Adrenal gland (tissue), 19 donors: ENCODE results near the gene HAS3. TPM values are rescaled to one million over a fixed set of nuclear protein-coding genes. Genes with fewer than 3 reads are reported as not detected.

Experiments used
- DNase-seq, 7 donors: peaks; one replicate each; pipeline ENCODE4 v3.0.0-alpha.2; 2019 to 2020
- H3K27ac ChIP-seq, 5 donors: fragments of 200-600 bp; sonication (generic) in 4 of 5; 1 replicate in 3 of 5; 2 replicates in 2 of 5; pipeline versions ENCODE4 v1.5.1 to v1.8.0; 2016 to 2020; ENCODE audit warnings: mild to moderate bottlenecking in 1 of 5
- H3K27me3 ChIP-seq: fragments of 200-600 bp; 2 replicates; pipeline ENCODE4 v1.8.0; 2021
- H3K36me3 ChIP-seq, 2 donors: fragments of 200-600 bp; replicated peaks in 1 of 2; 1 replicate in 1 of 2; 2 replicates in 1 of 2; pipeline versions ENCODE4 v1.5.1 to v1.8.0; 2018 to 2022
- H3K4me1 ChIP-seq, 2 donors: fragments of 200-600 bp; replicated peaks in 1 of 2; 1 replicate in 1 of 2; 2 replicates in 1 of 2; pipeline versions ENCODE4 v1.5.1 to v1.8.0; 2018 to 2021
- H3K4me3 ChIP-seq, 4 donors: fragments of 200-600 bp; sonication (generic) in 3 of 4; one replicate each; pipeline ENCODE4 v1.5.1; 2016 to 2018
- H3K9me3 ChIP-seq, 3 donors: fragments of 200-600 bp; sonication (generic) in 1 of 3; replicated peaks in 1 of 3; 1 replicate in 2 of 3; 2 replicates in 1 of 3; pipeline versions ENCODE4 v1.5.1 to v1.8.0; 2016 to 2021
- CTCF ChIP-seq, 6 experiments: fragments of 450-650 bp in 4 of 6; fragments of 200-600 bp in 2 of 6; sonication (generic) in 1 of 6; IDR thresholded peaks; 1 replicate in 5 of 6; 2 replicates in 1 of 6; pipeline versions ENCODE4 v1.5.1 to v1.8.0; 2016 to 2021; ENCODE audit warnings: antibody characterized with exemption in 6 of 6, mild to moderate bottlenecking in 2 of 6, moderate library complexity in 1 of 6
- POLR2A ChIP-seq, 2 donors: fragments of 450-650 bp; IDR thresholded peaks; one replicate each; pipeline ENCODE4 v1.6.1; 2017; ENCODE audit warnings: antibody characterized with exemption in 2 of 2, mild to moderate bottlenecking in 2 of 2, moderate library complexity in 1 of 2
- WGBS, 4 donors: extraction: QIAGEN DNeasy Blood & Tissue Kit in 2 of 4; methylation state at CpG; one replicate each; pipeline versions ENCODE4 v1.1.5 to v1.1.7; 2013 to 2017; 5-methylcytosine and 5-hydroxymethylcytosine counted together
- intact Hi-C, 2 donors: fragments of 100-400 bp; cut with DNase I; formaldehyde crosslinking; loops; one replicate each; pipeline versions ENCODE4 v1.14.1 to v1.15.0; 2022 to 2023
- long read RNA-seq, 10 donors: library from polyadenylated mRNA in 3 of 10; unstranded in 2 of 10; stranded (forward) in 1 of 10; transcript quantifications; one replicate each; pipeline ENCODE4 v2.0.0 and lab custom pipeline, GENCODE V29; 2021 to 2026
- polyA plus RNA-seq, 3 donors: library from polyadenylated mRNA; stranded (reverse); fragments of 200-250 nt in 2 of 3; fragments of 350-450 nt in 1 of 3; fragmentation: Illumina TruSeq in 1 of 3; extraction: RNeasy Lipid Tissue Mini Kit (QIAGEN cat#74804) in 1 of 3; gene quantifications; one replicate each; pipeline ENCODE4 v1.2.3, GENCODE V29; 2013 to 2014
- total RNA-seq, 9 donors: library from RNA; depleted of rRNA in 4 of 9; stranded (reverse); fragments of >200 nt in 4 of 9; fragments of 120-200 nt in 1 of 9; fragmentation: NEBNext Ultra II Directional in 1 of 9; extraction: Animal tissue kit (Norgen Biotek cat#: 25700) in 1 of 9; gene quantifications; one replicate each; pipeline versions ENCODE4 v1.1.0 to v1.2.4, GENCODE V29; 2013 to 2023
- donor health status: healthy with polysubstance abuse.
- donor health status: Bipolar disorder and iron deficiency.
- donor health status: DM: yes; HTN: yes; CAD: no.
- donor health status: DM: no; HTN: no; CAD: no.
- donor health status: DM: no; HTN: no; CAD: no.
- donor health status: DM: yes; HTN: yes; CAD: no.

The HAS3 gene
- total RNA-seq: 1 to 10 TPM in 1 of 9 donors, under 1 TPM in 8; 0.06 to 1.1 (median 0.42) TPM
- 1 to 10 TPM in 1 of 3 donors, under 1 TPM in 2; 0.27 to 1.2 (median 0.91) TPM for polyA plus RNA-seq
- long read RNA-seq, donor 1: 0 reads
- long read RNA-seq, donor 2: 0 reads
- long read RNA-seq, donor 3: 0 reads
- long read RNA-seq, donor 4: 0 reads
- long read RNA-seq, donor 5: 0 reads
- long read RNA-seq, donor 6, partial matches to known transcripts: 0 of 1 reads
- long read RNA-seq, donor 6, other reads (novel, unspliced or antisense): 1 of 1 reads
- long read RNA-seq, donor 7: 0 reads
- long read RNA-seq, donor 8, partial matches to known transcripts: 25 of 43 reads
- long read RNA-seq, donor 8, other reads (novel, unspliced or antisense): 18 of 43 reads
- long read RNA-seq, donor 9: 0 reads
- long read RNA-seq, donor 10, partial matches to known transcripts: 20 of 20 reads
- long read RNA-seq, donor 10, other reads (novel, unspliced or antisense): 0 of 20 reads

- intact Hi-C loops: loop anchor here in 1 of 2 donors (10.0 kb wide), 1 partner anchor 201 kb away; no protein-coding TSS in a partner anchor
Measured at GRCh38 chr16:69105501-69106361, at the start of gene HAS3. HAS3 (plus strand) TSS chr16:69105653; CDS start chr16:69109396, 3,743 bp downstream.

GRCh38 chr16:69055980-69056379, 49.5 kb upstream of the HAS3 start:
- no peak for DNase-seq

More at GRCh38 chr16:69105501-69106361, at the start of gene HAS3:
- no peaks in the 10 kb centered on the region for H3K9me3 ChIP-seq
- peaks cover 0 to 8% of the 10 kb centered on the region in 2 donors for H3K36me3 ChIP-seq
- peaks cover 8% of the 10 kb centered on the region for H3K27me3 ChIP-seq
- no peak for TF ChIP-seq POLR2A (IDR thresholded peaks at IDR 0.05)
- TF ChIP-seq CTCF (IDR thresholded peaks at IDR 0.05): no peak
- H3K27ac ChIP-seq: no peak within 1 kb of the TSS
- peak in 5 of 7 donors; percentile 29 to 55 (median 38) for DNase-seq
- peak within 1 kb of the TSS in 2 of 4 donors; percentile 53 to 54 for H3K4me3 ChIP-seq
- H3K4me1 ChIP-seq: peaks cover 14 to 22% of the 10 kb centered on the region in 2 donors
- WGBS, 4 donors: 0 to 5% (median 1%) methylated on average over 13 to 80 of the region's 80 CpGs

GRCh38 chr16:69056421-69056820, 49.0 kb upstream of the HAS3 start:
- 85 to 92% (median 88%) methylated on average over 3 of the region's 3 CpGs for WGBS, 4 donors
- no peak for TF ChIP-seq POLR2A (IDR thresholded peaks at IDR 0.05)
- no peak for TF ChIP-seq CTCF (IDR thresholded peaks at IDR 0.05)

More at GRCh38 chr16:69055980-69056379, 49.5 kb upstream of the HAS3 start:
- TF ChIP-seq POLR2A (IDR thresholded peaks at IDR 0.05) (no peak), CTCF (IDR thresholded peaks at IDR 0.05) (no peak)
- Histone ChIP-seq H3K27me3 (no peaks in the 10 kb centered on the region), H3K4me1 (no peaks in the 10 kb centered on the region), H3K9me3 (no peaks in the 10 kb centered on the region), H3K4me3 (no peak overlapping the region), H3K36me3 (no peaks in the 10 kb centered on the region), H3K27ac (no peak overlapping the region)
- 93 to 100% (median 97%) methylated on average over 1 of the region's 1 CpG for WGBS, 4 donors
- intact Hi-C loops: no loop called here

More at GRCh38 chr16:69056421-69056820, 49.0 kb upstream of the HAS3 start:
- no peak for DNase-seq
- no peaks in the 10 kb centered on the region for H3K9me3 ChIP-seq
- intact Hi-C loops: no loop called here
- no peak overlapping the region for H3K27ac ChIP-seq
- no peaks in the 10 kb centered on the region for H3K4me1 ChIP-seq
- H3K4me3 ChIP-seq: no peak overlapping the region
- no peaks in the 10 kb centered on the region for H3K36me3 ChIP-seq
- no peaks in the 10 kb centered on the region for H3K27me3 ChIP-seq
